Measurements from ENCODE around the gene TP53I13. TPM values are rescaled to one million over a fixed set of nuclear protein-coding genes. Genes with fewer than 3 reads are reported as not detected.

The TP53I13 gene
- total RNA-seq, 1 experiment from 2014 or later = 28.1 TPM

- Histone ChIP-seq H3K9ac (ENCODE audit: extremely low read depth, insufficient read length, low read length) (peak within 1 kb of the TSS; percentile 0), H3K4me2 (ENCODE audit: insufficient read depth, insufficient read length, low read length) (peak within 1 kb of the TSS; percentile 76), H4K8ac (replicated peaks; ENCODE audit: insufficient read length, low read depth, low read length) (no peak within 1 kb of the TSS), H3K79me2 (ENCODE audit: insufficient read depth, low read length) (peaks cover 23% of the 10 kb centered on the region; the same call in 1 of the 2 replicates), H3K9me3 (ENCODE audit: control insufficient read depth, low read depth, low read length) (no peaks in the 10 kb centered on the region), H3K27me3 (ENCODE audit: insufficient read depth, low read length) (no peaks in the 10 kb centered on the region), H3K4me1 (ENCODE audit: insufficient read depth, low read length) (peaks cover 12% of the 10 kb centered on the region; the same call in 1 of the 2 replicates), H3K14ac (ENCODE audit: insufficient read depth, low read length) (no peak within 1 kb of the TSS), H3K23me2 (ENCODE audit: insufficient read length, low read depth, low read length, poor library complexity, severe bottlenecking) (peaks cover 37% of the 10 kb centered on the region), H2BK12ac (ENCODE audit: insufficient read length, low read depth, low read length) (no peak within 1 kb of the TSS), H4K20me1 (ENCODE audit: control insufficient read depth, insufficient read depth, insufficient read length) (no peaks in the 10 kb centered on the region), H3K27ac (ENCODE audit: insufficient read length, low read depth, low read length) (no peak within 1 kb of the TSS), H4K91ac (ENCODE audit: insufficient read length, low read depth, low read length) (no peak within 1 kb of the TSS), H2BK120ac (ENCODE audit: low read depth, low read length, poor library complexity, severe bottlenecking) (no peak within 1 kb of the TSS), H2BK5ac (ENCODE audit: insufficient read length, low read length) (no peak within 1 kb of the TSS), H2AK5ac (ENCODE audit: insufficient read length, low read length) (no peak within 1 kb of the TSS), H3T11ph (ENCODE audit: low read length) (no peak within 1 kb of the TSS), H3K56ac (ENCODE audit: insufficient read length, low read depth, low read length) (no peak within 1 kb of the TSS), H3K79me1 (ENCODE audit: insufficient read depth, low read depth, low read length, poor library complexity, severe bottlenecking) (peaks cover 4% of the 10 kb centered on the region), H2BK20ac (ENCODE audit: low read depth, low read length, poor library complexity, severe bottlenecking) (no peak within 1 kb of the TSS), H3K18ac (ENCODE audit: insufficient read length, low read depth, low read length) (no peak within 1 kb of the TSS), H3K23ac (ENCODE audit: insufficient read length, low read depth, low read length) (no peak within 1 kb of the TSS), H3K4ac (ENCODE audit: low read depth, low read length) (no peak within 1 kb of the TSS), H2AFZ (ENCODE audit: low read length) (no peak within 1 kb of the TSS), H2BK15ac (ENCODE audit: low read depth, low read length) (no peak within 1 kb of the TSS), H4K5ac (ENCODE audit: insufficient read length, low read depth, low read length) (no peak within 1 kb of the TSS)
- Mint-ChIP-seq H3K27ac (no peak within 1 kb of the TSS), H3K36me3 (ENCODE audit: insufficient read depth in 1 of 3, low read depth in 3 of 3) (peaks cover 0 to 1% (median 0%) of the 10 kb centered on the region in 3 experiments; a peak in 1 of 7 replicates), H3K4me3 (peak within 1 kb of the TSS; percentile 81 to 90), H3K4me1 (peaks cover 47 to 62% of the 10 kb centered on the region in 2 experiments), H3K9me3 (no peaks in the 10 kb centered on the region), H3K27me3 (ENCODE audit: low read depth) (peaks cover 5% of the 10 kb centered on the region)
- no peak for TF ChIP-seq CTCF (conservative IDR thresholded peaks at IDR 0.05)
- no CpG with 5 or more reads among the region's 70 CpGs for WGBS (ENCODE audit: extremely low coverage, insufficient read length, low lambda C conversion rate)
- DNase-seq = peak; percentile 87
Measured at GRCh38 chr17:29589524-29590410, 21.3 kb downstream of the TP53I13 start, which contains the start of gene GIT1. Gene GIT1 (minus strand): TSS chr17:29589648. CDS start chr17:29589378, 270 bp downstream.

All from H9 (cell line).